Lower lobe of right lung (tissue), 2 donors: ENCODE data around the gene CELF6. TPM values are rescaled to one million over a fixed set of nuclear protein-coding genes. Genes with fewer than 3 reads are reported as not detected.
A peak's percentile ranks its signal among the peaks of the same experiment; 100 is the strongest.

ENCODE experiments used
- ATAC-seq, 2 donors: fragments of 200-7000 bp; cut with Tn5 transposase; one replicate each; pipeline ENCODE4 v1.9.1; 2020 to 2022; ENCODE audit warnings: mild to moderate bottlenecking in 2 of 2, moderate library complexity in 2 of 2
- DNase-seq: peaks from one replicate; pipeline ENCODE4 v3.0.0-alpha.2; 2020
- H3K27ac ChIP-seq: fragments of 200-600 bp; one replicate; pipeline ENCODE4 v1.8.0; 2022
- H3K27me3 ChIP-seq: fragments of 200-600 bp; one replicate; pipeline ENCODE4 v1.8.0; 2022; ENCODE audit warnings: low read depth
- H3K36me3 ChIP-seq: fragments of 200-600 bp; one replicate; pipeline ENCODE4 v1.8.0; 2022; ENCODE audit warnings: mild to moderate bottlenecking
- H3K4me1 ChIP-seq: fragments of 200-600 bp; one replicate; pipeline ENCODE4 v1.8.0; 2022
- H3K4me3 ChIP-seq: fragments of 200-600 bp; one replicate; pipeline ENCODE4 v1.8.0; 2022; ENCODE audit warnings: mild to moderate bottlenecking
- H3K9me3 ChIP-seq: fragments of 200-600 bp; one replicate; pipeline ENCODE4 v1.8.0; 2022
- CTCF ChIP-seq: fragments of 200-600 bp; IDR thresholded peaks from one replicate; pipeline ENCODE4 v1.8.0; 2022; ENCODE audit warnings: antibody characterized with exemption, mild to moderate bottlenecking
- intact Hi-C: fragments of 100-400 bp; cut with DNase I; formaldehyde crosslinking; loops from one replicate; pipeline ENCODE4 v1.11.0; 2022
- long read RNA-seq: library from polyadenylated mRNA; unstranded; transcript quantifications from one replicate; pipeline ENCODE4 v2.0.0, GENCODE V29; 2021
- total RNA-seq: library from RNA; stranded (reverse); fragmentation: NEBNext Ultra II Directional; extraction: Animal tissue kit (Norgen Biotek cat#: 25700); gene quantifications from one replicate; pipeline ENCODE4 v1.2.1, GENCODE V29; 2021
- donor health status: DM: no; HTN: yes; CAD: no; lungs with severe emphysema.

CELF6 gene
- 5.7 TPM for total RNA-seq
- long read RNA-seq, partial matches to known transcripts: 2 of 3 reads
- long read RNA-seq, other reads (novel, unspliced or antisense): 1 of 3 reads

DNA sequence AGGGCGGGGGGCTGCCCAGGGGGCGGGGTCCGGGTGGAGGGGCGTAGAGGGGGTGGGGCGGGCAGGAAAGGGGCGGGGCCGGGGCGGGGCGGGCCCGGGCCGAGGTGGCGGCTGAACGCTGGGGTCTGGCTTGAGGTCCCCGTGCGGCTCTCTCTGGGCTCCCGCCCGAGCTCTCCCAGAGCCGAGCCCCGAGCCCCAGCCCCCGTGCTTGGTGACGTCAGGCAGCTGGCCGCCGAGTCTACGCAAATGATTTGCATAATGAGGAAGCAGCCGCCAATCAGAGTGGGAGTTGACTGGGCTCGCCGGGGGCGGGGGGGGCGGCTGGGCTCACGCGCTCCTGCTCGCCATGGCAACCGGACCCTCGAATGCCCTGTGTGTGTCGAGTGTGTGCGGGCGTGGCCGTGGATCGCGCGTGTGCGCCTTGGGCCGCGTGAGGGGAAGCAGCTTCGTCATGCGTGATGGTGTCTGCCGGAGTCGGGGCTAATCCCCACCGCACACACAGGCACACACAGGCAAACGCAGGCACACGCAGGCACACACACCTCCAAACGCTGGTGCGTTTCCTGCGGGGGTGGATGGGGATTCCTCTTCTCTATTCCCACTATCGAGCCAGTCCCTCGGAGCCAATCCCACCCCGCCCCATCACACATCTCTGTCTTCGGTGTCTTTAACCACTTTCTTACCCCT lies at the start of gene CELF6:
Gene CELF6 (minus strand): TSS at position 173 of the 687 bp plus-strand sequence. CDS start 283 bp downstream, outside the sequence.
- H3K36me3 ChIP-seq: no peaks in the 10 kb centered on the region
- peak within 1 kb of the TSS; percentile 61 for H3K4me3 ChIP-seq
- no peaks in the 10 kb centered on the region for H3K27me3 ChIP-seq
- H3K4me1 ChIP-seq: peaks cover 12% of the 10 kb centered on the region
- ATAC-seq (peak; percentile 90 to 91), DNase-seq (peak; percentile 88)
- H3K27ac ChIP-seq: no peak within 1 kb of the TSS
- H3K9me3 ChIP-seq: no peaks in the 10 kb centered on the region
- intact Hi-C loops: no loop called here
- TF ChIP-seq CTCF: no peak

- intact Hi-C loops: no loop called here
- peak; percentile 78 to 86 for ATAC-seq
Observed at GRCh38 chr15:72368899-72369298, 48.9 kb upstream of the CELF6 start.

GRCh38 chr15:72368325-72368724 lies 48.4 kb upstream of the CELF6 start:
- ATAC-seq (peak; percentile 18 to 37), DNase-seq (no peak)
- Histone ChIP-seq H3K36me3 (peaks cover 16% of the 10 kb centered on the region), H3K4me3 (no peak overlapping the region), H3K9me3 (no peaks in the 10 kb centered on the region), H3K4me1 (peaks cover 58% of the 10 kb centered on the region), H3K27ac (peak overlapping the region; percentile 63), H3K27me3 (no peaks in the 10 kb centered on the region)
- TF ChIP-seq CTCF: no peak
- intact Hi-C loops: no loop called here

More at GRCh38 chr15:72368899-72369298, 48.9 kb upstream of the CELF6 start:
- Histone ChIP-seq H3K4me1 (peaks cover 64% of the 10 kb centered on the region), H3K36me3 (peaks cover 16% of the 10 kb centered on the region), H3K4me3 (no peak overlapping the region), H3K9me3 (no peaks in the 10 kb centered on the region), H3K27me3 (no peaks in the 10 kb centered on the region), H3K27ac (peak overlapping the region; percentile 63)
- peak; percentile 71 for DNase-seq
- no peak for TF ChIP-seq CTCF

DNA sequence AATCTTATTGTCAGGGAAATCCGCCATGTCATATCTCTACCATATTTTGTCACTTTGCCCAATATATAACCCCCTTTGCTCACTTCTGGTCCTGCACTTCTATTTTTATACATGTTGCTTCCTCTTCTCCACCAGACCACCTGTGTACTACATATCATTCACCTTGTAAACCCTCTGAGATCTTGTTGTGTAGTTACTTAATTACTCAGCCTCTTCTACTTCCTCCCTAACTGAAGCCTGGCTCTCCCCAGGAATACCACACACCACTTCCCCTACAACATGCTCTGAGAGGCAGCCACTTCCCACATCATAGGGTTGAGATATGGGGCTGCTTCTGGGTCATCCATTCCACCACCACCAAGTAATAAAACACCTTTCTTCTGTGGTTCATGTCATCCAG lies 45.9 kb upstream of the CELF6 start:
- H3K4me1 ChIP-seq: peaks cover 38% of the 10 kb centered on the region
- H3K27ac ChIP-seq: no peak overlapping the region
- no peak overlapping the region for H3K4me3 ChIP-seq
- DNase-seq (no peak), ATAC-seq (peak; percentile 68 to 72)
- peaks cover 13% of the 10 kb centered on the region for H3K36me3 ChIP-seq
- no peaks in the 10 kb centered on the region for H3K9me3 ChIP-seq
- H3K27me3 ChIP-seq: no peaks in the 10 kb centered on the region
- TF ChIP-seq CTCF: no peak
- intact Hi-C loops: no loop called here

- H3K4me3 ChIP-seq: no peak overlapping the region
- H3K4me1 ChIP-seq: peaks cover 24% of the 10 kb centered on the region
- no peak for TF ChIP-seq CTCF
- H3K27ac ChIP-seq: no peak overlapping the region
- DNase-seq (no peak), ATAC-seq (no peak)
- H3K9me3 ChIP-seq: no peaks in the 10 kb centered on the region
- intact Hi-C loops: no loop called here
- no peaks in the 10 kb centered on the region for H3K27me3 ChIP-seq
- peaks cover 7% of the 10 kb centered on the region for H3K36me3 ChIP-seq
Observed at GRCh38 chr15:72361176-72361575, 41.2 kb upstream of the CELF6 start.
